GM19463 (cell line): ENCODE results near the gene FOXJ1.

Source experiments
- ATAC-seq: cut with Tn5 transposase; IDR thresholded peaks from one replicate; pipeline ENCODE4 v1.9.1; 2021; ENCODE audit warnings: mild to moderate bottlenecking, moderate library complexity; ENCODE audit not compliant: unreplicated experiment

The FOXJ1 gene

GRCh38 chr17:76160896-76161528 is 20.0 kb upstream of the FOXJ1 start:
- ATAC-seq = no peak

- ATAC-seq = no peak
These were observed 18.1 kb upstream of the FOXJ1 start for GRCh38 chr17:76159157-76159556.

- no peak for ATAC-seq
These were observed 16.7 kb upstream of the FOXJ1 start for GRCh38 chr17:76157759-76158158.

GRCh38 chr17:76156662-76156991 is 15.6 kb upstream of the FOXJ1 start:
- ATAC-seq = no peak

GRCh38 chr17:76155988-76156661 is 15.1 kb upstream of the FOXJ1 start:
- no peak for ATAC-seq

- no peak for ATAC-seq
These were observed 14.1 kb upstream of the FOXJ1 start for GRCh38 chr17:76154936-76155845.

- no peak for ATAC-seq
These were observed 13.2 kb upstream of the FOXJ1 start for GRCh38 chr17:76154292-76154691.

- ATAC-seq = no peak
These were observed 12.6 kb upstream of the FOXJ1 start for GRCh38 chr17:76153640-76154039.

- ATAC-seq = no peak
These were observed 12.2 kb upstream of the FOXJ1 start for GRCh38 chr17:76153202-76153601.

GRCh38 chr17:76152591-76152990 is 11.5 kb upstream of the FOXJ1 start:
- no peak for ATAC-seq

GRCh38 chr17:76151896-76152454 is 10.9 kb upstream of the FOXJ1 start:
- ATAC-seq = no peak

- ATAC-seq = no peak
These were observed 9.9 kb upstream of the FOXJ1 start for GRCh38 chr17:76150712-76151622.

GRCh38 chr17:76149214-76149613 is 8.2 kb upstream of the FOXJ1 start:
- ATAC-seq = no peak

GRCh38 chr17:76148015-76148326 is 6.9 kb upstream of the FOXJ1 start:
- ATAC-seq = no peak

GRCh38 chr17:76147211-76148014 is 6.4 kb upstream of the FOXJ1 start:
- no peak for ATAC-seq

GRCh38 chr17:76146053-76146851 is 5.2 kb upstream of the FOXJ1 start:
- ATAC-seq = no peak

GRCh38 chr17:76145231-76146052 is 4.4 kb upstream of the FOXJ1 start:
- ATAC-seq = no peak

GRCh38 chr17:76142585-76143041 is 1.6 kb upstream of the FOXJ1 start:
- ATAC-seq = no peak
